SU-DHL-6 (cell line): ENCODE measurements around the gene BCORL1.

ENCODE experiments used
- H2AFZ ChIP-seq: fragments of 200-600 bp; sonication (generic); 2 replicates; pipeline ENCODE4 v1.6.1; 2014; ENCODE audit warnings: low read depth, mild to moderate bottlenecking, moderate library complexity, mixed read lengths, antibody characterized with exemption, low read length; ENCODE audit not compliant: severe bottlenecking
- H3F3A ChIP-seq: fragments of 200-600 bp; shearing (Covaris generic); 2 replicates; pipeline ENCODE4 v1.6.0; 2016; ENCODE audit warnings: antibody characterized with exemption, mild to moderate bottlenecking; ENCODE audit not compliant: insufficient read depth
- H3K27ac ChIP-seq: fragments of 200-600 bp; sonication (generic); 2 replicates; pipeline ENCODE4 v1.5.1; 2016; ENCODE audit warnings: low read depth, mild to moderate bottlenecking, low read length, moderate library complexity, mixed read lengths
- H3K27me3 ChIP-seq: fragments of 200-600 bp; sonication (generic), shearing (Covaris generic); 2 replicates; pipeline ENCODE4 v1.6.0; 2014; ENCODE audit warnings: mild to moderate bottlenecking, low read length
- H3K36me3 ChIP-seq: fragments of 200-600 bp; sonication (generic); 2 replicates; pipeline ENCODE4 v1.6.1; 2014; ENCODE audit warnings: mild to moderate bottlenecking, low read length, mixed read lengths
- H3K4me2 ChIP-seq: fragments of 300-600, 200-600 bp; shearing (Covaris generic), sonication (generic); 2 replicates; pipeline ENCODE4 v1.6.0; 2014; ENCODE audit warnings: low read length, low read depth, mild to moderate bottlenecking; ENCODE audit not compliant: poor library complexity, severe bottlenecking
- H3K4me3 ChIP-seq: fragments of 200-600 bp; sonication (generic); 2 replicates; pipeline ENCODE4 v1.5.1; 2014; ENCODE audit warnings: antibody characterized with exemption, low read length, mild to moderate bottlenecking, mixed read lengths; ENCODE audit not compliant: insufficient read depth, poor library complexity, severe bottlenecking
- H3K79me2 ChIP-seq: fragments of 200-600 bp; sonication (generic); 2 replicates; pipeline ENCODE4 v1.6.1; 2014; ENCODE audit warnings: mild to moderate bottlenecking, low read length, moderate library complexity; ENCODE audit not compliant: insufficient read depth
- H3K9ac ChIP-seq: fragments of 200-600 bp; sonication (generic); 2 replicates; pipeline ENCODE4 v1.7.0; 2014; ENCODE audit warnings: mild to moderate bottlenecking, low read length
- H3K9me2 ChIP-seq: fragments of 200-600 bp; sonication (generic); replicated peaks from 2 replicates; pipeline ENCODE4 v1.6.1; 2014; ENCODE audit warnings: low read length; ENCODE audit not compliant: insufficient read depth
- H3K9me3 ChIP-seq: fragments of 200-600 bp; sonication (generic); 2 replicates; pipeline ENCODE4 v1.6.1; 2014; ENCODE audit warnings: low read length, mixed read lengths; ENCODE audit not compliant: insufficient read depth
- H4K20me1 ChIP-seq: fragments of 200-600 bp; sonication (generic); 2 replicates; pipeline ENCODE4 v1.6.1; 2014; ENCODE audit warnings: low read depth, mild to moderate bottlenecking, antibody characterized with exemption, low read length, moderate library complexity, mixed read lengths
- CTCF ChIP-seq: fragments of 200-600 bp; sonication (generic); IDR thresholded peaks from one replicate; pipeline ENCODE4 v1.5.1; 2017; ENCODE audit warnings: antibody characterized with exemption, mild to moderate bottlenecking, low read length, moderate library complexity; ENCODE audit not compliant: insufficient read depth, poor library complexity, severe bottlenecking
- EZH2phosphoT487 ChIP-seq: fragments of 200-600 bp; sonication (generic), shearing (Covaris generic); conservative IDR thresholded peaks from 2 replicates; pipeline ENCODE4 v1.6.1; 2018; ENCODE audit warnings: mild to moderate bottlenecking, antibody characterized with exemption, low read length, moderate library complexity, mixed read lengths

BCORL1 gene

GRCh38 chrX:130100180-130100579 lies 117.7 kb downstream of the BCORL1 start:
- Histone ChIP-seq H3K9me3 (no peaks in the 10 kb centered on the region), H3K36me3 (no peaks in the 10 kb centered on the region), H3K27ac (no peak overlapping the region), H3K9ac (no peak overlapping the region), H3F3A (no peaks in the 10 kb centered on the region), H3K9me2 (no peaks in the 10 kb centered on the region), H2AFZ (no peak overlapping the region), H3K79me2 (peaks cover 63% of the 10 kb centered on the region), H3K4me3 (no peak overlapping the region), H3K27me3 (no peaks in the 10 kb centered on the region), H4K20me1 (no peaks in the 10 kb centered on the region), H3K4me2 (no peak overlapping the region)
- TF ChIP-seq CTCF (no peak), EZH2phosphoT487 (no peak)

GRCh38 chrX:130103605-130104004 lies 121.2 kb downstream of the BCORL1 start:
- TF ChIP-seq EZH2phosphoT487 (no peak), CTCF (no peak)
- no peak overlapping the region for H3K4me2 ChIP-seq
- no peak overlapping the region for H2AFZ ChIP-seq
- no peaks in the 10 kb centered on the region for H3K27me3 ChIP-seq
- no peak overlapping the region for H3K9ac ChIP-seq
- peaks cover 89% of the 10 kb centered on the region for H3K79me2 ChIP-seq
- H3K4me3 ChIP-seq = no peak overlapping the region
- no peak overlapping the region for H3K27ac ChIP-seq
- no peaks in the 10 kb centered on the region for H3F3A ChIP-seq
- H3K9me3 ChIP-seq = no peaks in the 10 kb centered on the region
- H3K9me2 ChIP-seq = no peaks in the 10 kb centered on the region
- H4K20me1 ChIP-seq = no peaks in the 10 kb centered on the region
- no peaks in the 10 kb centered on the region for H3K36me3 ChIP-seq

- H3F3A ChIP-seq = peaks cover 4% of the 10 kb centered on the region; the same call in 1 of the 2 replicates
- H4K20me1 ChIP-seq = no peaks in the 10 kb centered on the region
- H3K9ac ChIP-seq = no peak overlapping the region
- H3K79me2 ChIP-seq = peaks cover 93% of the 10 kb centered on the region
- H3K36me3 ChIP-seq = no peaks in the 10 kb centered on the region
- no peak for TF ChIP-seq CTCF
- no peak for TF ChIP-seq EZH2phosphoT487
- no peak overlapping the region for H3K27ac ChIP-seq
- no peak overlapping the region for H2AFZ ChIP-seq
- no peak overlapping the region for H3K4me3 ChIP-seq
- H3K9me2 ChIP-seq = no peaks in the 10 kb centered on the region
- no peak overlapping the region for H3K4me2 ChIP-seq
- H3K27me3 ChIP-seq = no peaks in the 10 kb centered on the region
- H3K9me3 ChIP-seq = no peaks in the 10 kb centered on the region
Observed at GRCh38 chrX:130105244-130105643, 122.8 kb downstream of the BCORL1 start.

- Histone ChIP-seq H3K4me2 (no peak overlapping the region), H2AFZ (no peak overlapping the region), H3K9me3 (no peaks in the 10 kb centered on the region), H3K79me2 (peaks cover 85% of the 10 kb centered on the region), H3K4me3 (no peak overlapping the region), H3K36me3 (no peaks in the 10 kb centered on the region), H3K27me3 (no peaks in the 10 kb centered on the region), H3K9ac (no peak overlapping the region), H3F3A (peaks cover 4% of the 10 kb centered on the region; the same call in 1 of the 2 replicates), H3K9me2 (no peaks in the 10 kb centered on the region), H3K27ac (no peak overlapping the region), H4K20me1 (no peaks in the 10 kb centered on the region)
- no peak for TF ChIP-seq EZH2phosphoT487
- TF ChIP-seq CTCF = no peak
Observed at GRCh38 chrX:130106071-130106470, 123.6 kb downstream of the BCORL1 start.
